NT2/D1 (cell line): ENCODE measurements around the gene ZBTB16.

ENCODE experiments used
- DNase-seq: peaks from one replicate; pipeline ENCODE4 v3.0.0-alpha.2; 2011; ENCODE audit warnings: low read depth, low spot score
- H3K27me3 ChIP-seq: 2 replicates; pipeline ENCODE4 v1.6.0; 2011; ENCODE audit warnings: mild to moderate bottlenecking; ENCODE audit not compliant: insufficient read length, insufficient read depth
- H3K36me3 ChIP-seq: 2 replicates; pipeline ENCODE4 v1.6.1; 2011; ENCODE audit warnings: mild to moderate bottlenecking, low read length, mixed read lengths; ENCODE audit not compliant: insufficient read depth, insufficient read length
- H3K4me1 ChIP-seq: 2 replicates; pipeline ENCODE4 v1.5.1; 2011; ENCODE audit not compliant: insufficient read depth, insufficient read length
- H3K4me3 ChIP-seq: 2 replicates; pipeline ENCODE4 v1.5.1; 2011; ENCODE audit warnings: low read depth; ENCODE audit not compliant: insufficient read length
- H3K9ac ChIP-seq: 2 replicates; pipeline ENCODE4 v1.6.0; 2011; ENCODE audit warnings: low read depth; ENCODE audit not compliant: insufficient read length
- H3K9me3 ChIP-seq: 2 replicates; pipeline ENCODE4 v1.5.1; 2011; ENCODE audit warnings: mild to moderate bottlenecking, low read length; ENCODE audit not compliant: insufficient read depth
- SUZ12 ChIP-seq: IDR thresholded peaks from 2 replicates; pipeline ENCODE4 v1.6.1; 2011; ENCODE audit not compliant: insufficient read length, insufficient read depth; ENCODE audit errors: extremely low read depth
- YY1 ChIP-seq: IDR thresholded peaks from 2 replicates; pipeline ENCODE4 v1.6.1; 2011; ENCODE audit not compliant: insufficient read length, insufficient read depth
- ZNF274 ChIP-seq: IDR thresholded peaks from 2 replicates; pipeline ENCODE4 v1.6.1; 2011; ENCODE audit warnings: mild to moderate bottlenecking, low read depth, low read length

The ZBTB16 gene

GRCh38 chr11:114219559-114220349 lies 160.2 kb downstream of the ZBTB16 start:
- Histone ChIP-seq H3K9ac (no peak overlapping the region), H3K4me1 (no peaks in the 10 kb centered on the region), H3K4me3 (no peak overlapping the region), H3K36me3 (no peaks in the 10 kb centered on the region), H3K9me3 (no peaks in the 10 kb centered on the region), H3K27me3 (no peaks in the 10 kb centered on the region)
- DNase-seq = no peak
- no peak for TF ChIP-seq ZNF274
- no peak for TF ChIP-seq YY1
- no peak for TF ChIP-seq SUZ12

GRCh38 chr11:114221037-114221436 lies 161.5 kb downstream of the ZBTB16 start:
- no peak overlapping the region for H3K9ac ChIP-seq
- no peak overlapping the region for H3K4me3 ChIP-seq
- H3K9me3 ChIP-seq = no peaks in the 10 kb centered on the region
- DNase-seq = no peak
- no peaks in the 10 kb centered on the region for H3K36me3 ChIP-seq
- no peaks in the 10 kb centered on the region for H3K4me1 ChIP-seq
- TF ChIP-seq SUZ12 (no peak), ZNF274 (no peak), YY1 (no peak)
- no peaks in the 10 kb centered on the region for H3K27me3 ChIP-seq

GRCh38 chr11:114225661-114226060 lies 166.2 kb downstream of the ZBTB16 start:
- Histone ChIP-seq H3K9ac (no peak overlapping the region), H3K9me3 (no peaks in the 10 kb centered on the region), H3K4me1 (peaks cover 6% of the 10 kb centered on the region), H3K4me3 (no peak overlapping the region), H3K27me3 (no peaks in the 10 kb centered on the region), H3K36me3 (no peaks in the 10 kb centered on the region)
- DNase-seq = no peak
- TF ChIP-seq ZNF274 (no peak), YY1 (no peak), SUZ12 (no peak)

- H3K36me3 ChIP-seq = no peaks in the 10 kb centered on the region
- no peak for DNase-seq
- TF ChIP-seq YY1 (no peak), ZNF274 (no peak), SUZ12 (no peak)
- no peak overlapping the region for H3K9ac ChIP-seq
- H3K9me3 ChIP-seq = no peaks in the 10 kb centered on the region
- H3K4me1 ChIP-seq = peaks cover 6% of the 10 kb centered on the region
- no peaks in the 10 kb centered on the region for H3K27me3 ChIP-seq
- no peak overlapping the region for H3K4me3 ChIP-seq
Measured at GRCh38 chr11:114226356-114226755, 166.8 kb downstream of the ZBTB16 start.

GRCh38 chr11:114228435-114229411 lies 169.2 kb downstream of the ZBTB16 start:
- Histone ChIP-seq H3K4me3 (no peak overlapping the region), H3K27me3 (no peaks in the 10 kb centered on the region), H3K9ac (no peak overlapping the region), H3K4me1 (peaks cover 6% of the 10 kb centered on the region), H3K36me3 (no peaks in the 10 kb centered on the region), H3K9me3 (peaks cover 6% of the 10 kb centered on the region; the same call in 1 of the 2 replicates)
- no peak for DNase-seq
- no peak for TF ChIP-seq YY1
- TF ChIP-seq SUZ12 = no peak
- no peak for TF ChIP-seq ZNF274

GRCh38 chr11:114230031-114230704 lies 170.7 kb downstream of the ZBTB16 start:
- Histone ChIP-seq H3K4me3 (no peak overlapping the region), H3K9ac (no peak overlapping the region), H3K4me1 (peaks cover 6% of the 10 kb centered on the region), H3K9me3 (peaks cover 6% of the 10 kb centered on the region; the same call in 1 of the 2 replicates), H3K36me3 (no peaks in the 10 kb centered on the region), H3K27me3 (no peaks in the 10 kb centered on the region)
- TF ChIP-seq YY1 (no peak), ZNF274 (no peak), SUZ12 (no peak)
- DNase-seq = no peak
